Measurements from ENCODE around the gene DOCK4.

The DOCK4 gene

GRCh38 chr7:112185005-112185834 is 21.0 kb downstream of the DOCK4 start:
- no peak for DNase-seq

- DNase-seq, result no peak
These were observed 21.7 kb downstream of the DOCK4 start for GRCh38 chr7:112184455-112184854.

- no peak for DNase-seq
These were observed 22.9 kb downstream of the DOCK4 start for GRCh38 chr7:112183266-112183665.

- no peak for DNase-seq
These were observed 23.4 kb downstream of the DOCK4 start for GRCh38 chr7:112182749-112183148.

- no peak for DNase-seq
These were observed 26.0 kb downstream of the DOCK4 start for GRCh38 chr7:112180223-112180622.

- DNase-seq, result no peak
These were observed 29.3 kb downstream of the DOCK4 start for GRCh38 chr7:112176693-112177415.

- no peak for DNase-seq
These were observed 30.0 kb downstream of the DOCK4 start for GRCh38 chr7:112176241-112176640.

- DNase-seq, result no peak
These were observed 32.0 kb downstream of the DOCK4 start for GRCh38 chr7:112174192-112174591.

- DNase-seq, result no peak
These were observed 32.7 kb downstream of the DOCK4 start for GRCh38 chr7:112173568-112173905.

- DNase-seq, result no peak
These were observed 33.2 kb downstream of the DOCK4 start for GRCh38 chr7:112172870-112173567.

GRCh38 chr7:112171673-112172072 is 34.5 kb downstream of the DOCK4 start:
- DNase-seq, result no peak

GRCh38 chr7:112168915-112169314 is 37.3 kb downstream of the DOCK4 start:
- DNase-seq, result no peak

- DNase-seq, result no peak
These were observed 39.1 kb downstream of the DOCK4 start for GRCh38 chr7:112167147-112167546.

GRCh38 chr7:112162784-112163506 is 43.3 kb downstream of the DOCK4 start:
- DNase-seq, result no peak

- DNase-seq, result no peak
These were observed 43.9 kb downstream of the DOCK4 start for GRCh38 chr7:112162142-112162766.

- DNase-seq, result no peak
These were observed 44.7 kb downstream of the DOCK4 start for GRCh38 chr7:112161253-112162141.

- no peak for DNase-seq
These were observed 45.4 kb downstream of the DOCK4 start for GRCh38 chr7:112160771-112161150.

GRCh38 chr7:112160130-112160770 is 45.9 kb downstream of the DOCK4 start:
- no peak for DNase-seq

GRCh38 chr7:112159351-112159750 is 46.8 kb downstream of the DOCK4 start:
- DNase-seq, result no peak

GRCh38 chr7:112157072-112157471 is 49.1 kb downstream of the DOCK4 start:
- no peak for DNase-seq

- DNase-seq, result no peak
These were observed 49.8 kb downstream of the DOCK4 start for GRCh38 chr7:112156412-112156811.
